COLO829 (cell line): ENCODE results near the gene GFPT2.

Source experiments
- DNase-seq: peaks from one replicate; pipeline ENCODE4 v3.0.0; 2012; ENCODE audit warnings: low spot score

The GFPT2 gene

DNA sequence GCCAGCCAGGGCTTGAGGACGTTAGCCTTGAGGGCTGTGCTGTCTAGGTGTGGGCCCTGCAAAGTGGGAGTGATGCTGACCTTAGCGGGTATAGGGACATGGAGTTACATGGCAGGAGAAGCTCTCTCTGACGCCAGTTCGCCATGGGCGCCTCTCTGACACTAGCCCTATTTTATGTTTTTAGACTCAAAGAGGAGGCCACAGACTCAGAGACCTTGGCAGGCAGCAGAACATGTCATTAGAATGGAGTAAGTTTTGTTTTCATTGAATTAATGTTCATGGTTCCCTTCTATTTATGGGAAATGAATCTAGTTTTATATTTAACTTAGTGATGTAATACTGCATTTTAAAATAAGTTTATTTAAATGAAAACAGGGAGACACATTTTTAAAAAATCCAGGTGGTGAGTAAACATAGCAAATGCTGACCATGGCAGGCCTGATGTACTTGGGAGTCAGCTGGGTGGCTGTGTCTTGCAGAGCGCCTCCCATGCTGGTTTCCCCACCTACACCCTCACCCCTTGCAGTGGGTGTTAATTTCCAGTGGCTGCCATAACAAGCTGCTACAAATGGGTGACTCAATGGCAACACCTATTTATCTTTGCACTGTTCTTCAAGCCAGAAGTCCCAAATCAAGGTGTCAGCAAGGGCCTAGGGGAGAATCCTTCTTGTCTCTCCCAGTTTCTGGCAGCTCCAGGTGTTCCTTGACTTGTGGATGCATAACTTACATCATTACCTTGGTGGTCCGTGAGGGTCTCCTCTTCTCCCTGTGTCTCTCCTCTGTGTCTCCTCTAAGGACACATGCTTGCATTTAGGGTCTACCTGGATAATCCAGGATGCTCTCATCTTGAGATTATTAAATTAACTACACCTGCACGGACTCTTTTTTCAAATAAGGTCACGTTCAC is 25.6 kb upstream of the GFPT2 start:
- DNase-seq, result no peak

DNA sequence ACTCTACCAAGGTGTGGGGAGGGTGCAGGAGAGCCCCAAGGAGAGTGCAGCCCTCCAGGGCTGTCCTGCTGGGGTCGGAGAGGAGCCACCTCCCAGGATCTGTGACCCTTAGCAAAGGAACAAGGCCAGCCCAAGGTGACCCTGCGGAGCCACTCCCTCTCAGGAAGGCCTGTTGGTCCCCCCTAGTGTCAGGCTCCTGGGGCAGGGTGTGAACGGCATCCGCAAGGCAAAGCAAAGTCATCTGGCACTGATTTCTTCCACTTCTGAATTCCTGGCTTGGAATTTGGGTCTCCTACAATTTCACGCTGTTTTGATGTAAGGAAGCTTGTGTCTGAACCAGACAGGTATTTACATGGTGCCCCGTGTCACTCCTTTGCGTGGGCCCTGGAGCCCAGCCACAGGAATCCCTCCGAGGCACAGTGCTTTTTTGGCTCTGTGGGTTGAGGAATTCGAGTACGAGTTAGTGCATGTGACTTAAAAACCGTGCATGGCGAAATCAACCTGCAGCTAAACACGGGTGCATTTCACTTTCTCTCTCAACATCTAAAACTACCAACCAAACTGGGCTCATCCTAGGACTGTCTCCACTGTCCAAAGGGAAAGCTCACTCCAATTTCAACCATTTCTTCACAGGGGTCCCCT is 24.5 kb upstream of the GFPT2 start:
- no peak for DNase-seq

DNA sequence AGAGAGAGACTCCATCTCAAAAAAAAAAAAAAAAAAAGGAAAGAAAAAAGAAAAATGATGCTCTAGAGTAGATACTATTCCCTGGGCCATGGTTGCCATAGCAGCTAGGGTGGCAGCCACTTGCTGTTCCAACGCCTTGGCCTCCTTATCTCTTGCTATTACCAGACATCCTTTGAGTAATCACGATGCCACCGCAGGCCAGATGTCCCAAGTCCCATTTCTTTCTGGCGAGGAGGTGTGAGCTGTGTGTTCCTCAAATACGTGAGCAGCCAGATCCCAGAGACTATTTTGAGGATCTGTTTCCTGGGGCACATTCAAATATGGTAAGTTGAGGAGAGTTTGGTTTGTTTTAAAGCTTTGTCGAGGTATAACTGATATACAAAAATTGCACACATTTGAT is 23.4 kb upstream of the GFPT2 start:
- no peak for DNase-seq

DNA sequence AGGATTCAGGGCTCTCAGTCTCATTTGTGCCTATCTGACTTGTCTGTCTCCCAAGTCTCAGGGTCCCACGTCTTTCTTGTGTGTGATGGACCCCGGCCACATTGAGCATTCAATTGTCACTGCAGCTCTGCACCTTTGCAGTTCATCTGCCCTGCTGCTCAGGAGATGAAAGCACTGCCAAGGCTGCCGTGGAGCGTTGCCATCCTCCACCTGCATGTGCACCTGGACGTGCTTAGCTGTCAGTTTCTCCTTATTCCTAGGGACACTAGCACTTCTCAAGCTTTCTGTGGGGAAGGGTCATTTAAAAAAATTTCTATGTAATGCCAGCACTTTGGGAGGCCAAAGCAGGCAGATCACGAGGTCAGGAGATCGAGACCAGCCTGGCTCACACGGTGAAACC is 22.8 kb upstream of the GFPT2 start:
- no peak for DNase-seq

DNA sequence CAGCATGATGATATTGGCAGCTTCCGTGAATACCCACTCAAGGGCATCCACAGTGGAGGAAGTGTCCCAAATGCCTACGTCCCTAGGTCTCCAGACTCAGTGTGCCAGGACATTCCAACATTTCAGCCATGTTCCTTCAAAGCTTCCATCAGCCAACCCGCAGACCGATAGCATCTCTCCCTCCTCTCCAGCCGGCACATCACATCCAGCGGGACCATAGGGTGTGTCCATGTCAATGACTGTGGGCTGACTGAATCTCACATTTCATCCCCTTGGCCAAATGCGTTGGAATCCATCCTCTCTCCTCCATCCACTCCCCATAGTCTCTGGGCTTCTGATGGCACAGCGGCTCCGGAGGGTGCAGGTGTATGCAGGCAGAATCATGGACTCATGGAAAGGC is 22.2 kb upstream of the GFPT2 start:
- no peak for DNase-seq

DNA sequence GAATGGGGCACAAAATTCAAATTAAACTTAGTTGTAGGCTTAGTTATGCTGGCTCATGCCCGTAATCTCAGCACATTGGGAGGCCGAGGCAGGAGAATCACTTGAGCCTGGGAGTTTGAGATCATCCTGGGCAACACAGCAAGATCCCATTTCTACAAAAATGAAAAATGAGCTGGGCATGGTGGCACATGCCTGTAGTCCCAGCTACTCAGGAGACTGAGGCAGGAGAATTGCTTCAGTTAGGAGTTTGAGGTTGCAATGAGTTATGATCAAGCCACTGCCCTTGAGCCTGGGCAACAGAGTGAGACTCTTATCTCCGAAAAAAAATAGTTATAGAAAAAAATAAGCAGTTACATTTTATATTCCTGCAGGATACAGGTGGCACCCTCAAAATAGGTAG is 20.7 kb upstream of the GFPT2 start:
- DNase-seq, result no peak

DNA sequence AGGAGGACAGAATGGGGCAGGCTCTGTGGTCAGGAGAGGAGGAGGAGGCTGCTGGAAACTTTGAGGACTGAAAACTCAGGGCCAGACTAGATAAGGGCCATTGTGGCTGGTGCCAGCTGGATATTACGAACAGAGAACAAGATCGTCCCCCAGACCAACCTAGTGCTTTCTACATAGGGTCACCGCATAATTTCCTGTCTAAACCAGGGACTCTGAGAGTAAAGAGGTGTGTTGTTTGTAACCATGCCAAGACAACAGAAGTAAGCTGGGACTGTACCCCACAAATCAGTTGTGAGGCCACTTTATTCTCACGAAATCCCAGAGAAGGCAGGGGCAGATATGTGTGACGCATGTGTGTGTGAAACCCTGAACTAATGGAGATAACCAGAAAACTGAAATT is 20.3 kb upstream of the GFPT2 start:
- DNase-seq, result no peak

DNA sequence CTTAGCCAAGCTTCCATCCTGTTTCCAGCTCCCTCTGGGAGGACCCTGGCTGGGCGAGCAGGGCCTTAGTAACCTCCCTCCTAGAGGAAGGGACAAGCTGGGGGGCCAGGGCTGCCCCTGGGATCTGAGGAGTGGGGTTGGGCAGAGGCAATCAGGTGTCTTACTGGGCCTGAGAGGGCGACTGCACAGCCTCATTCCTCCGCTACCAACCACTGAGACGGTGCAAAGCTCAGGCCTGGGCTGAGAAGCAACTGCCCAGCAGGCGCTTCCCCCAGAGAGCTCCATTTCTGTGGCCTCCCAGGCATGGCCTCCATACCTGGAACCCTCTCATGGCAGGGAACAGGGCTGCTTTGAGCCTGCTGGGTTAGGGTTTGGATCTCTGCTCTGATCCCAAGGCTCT is 18.8 kb upstream of the GFPT2 start:
- DNase-seq, result no peak

DNA sequence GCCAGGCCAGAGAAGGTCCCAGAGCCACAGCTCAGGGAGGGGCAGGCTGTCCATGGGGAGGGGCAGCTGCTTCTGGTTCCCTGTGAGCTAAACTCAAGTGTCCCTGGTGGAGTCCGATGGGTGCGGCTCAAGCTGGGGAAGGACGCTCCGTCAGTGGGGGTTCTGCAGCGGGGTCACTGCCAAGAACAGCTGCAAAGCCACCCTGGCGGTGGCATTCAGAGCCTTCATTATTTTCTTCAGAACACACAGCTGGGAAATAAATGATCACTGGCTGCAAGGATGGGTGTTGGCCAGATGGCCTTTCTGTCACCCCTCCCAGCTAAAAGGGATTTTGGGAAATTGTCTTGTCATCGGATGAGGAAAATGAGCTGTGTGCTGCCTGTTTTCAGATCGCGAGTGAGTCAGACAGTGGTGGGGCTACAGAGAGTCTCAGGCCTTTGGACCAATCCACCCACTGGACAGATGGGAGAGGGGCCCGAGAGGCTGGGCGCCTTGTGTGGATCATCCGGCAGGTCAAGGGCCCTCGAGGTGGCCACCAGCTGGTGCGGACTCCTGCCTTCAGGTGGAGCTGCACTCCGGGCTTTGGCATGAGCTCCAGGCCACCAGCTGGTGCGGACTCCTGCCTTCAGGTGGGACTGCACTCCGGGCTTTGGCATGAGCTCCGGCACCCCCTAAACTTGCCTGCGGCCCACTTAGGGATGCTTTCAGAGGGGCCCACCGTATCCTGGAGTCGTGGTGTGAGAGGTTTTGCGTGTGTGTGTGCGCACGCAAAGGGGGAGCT is 17.9 kb upstream of the GFPT2 start:
- DNase-seq, result no peak

DNA sequence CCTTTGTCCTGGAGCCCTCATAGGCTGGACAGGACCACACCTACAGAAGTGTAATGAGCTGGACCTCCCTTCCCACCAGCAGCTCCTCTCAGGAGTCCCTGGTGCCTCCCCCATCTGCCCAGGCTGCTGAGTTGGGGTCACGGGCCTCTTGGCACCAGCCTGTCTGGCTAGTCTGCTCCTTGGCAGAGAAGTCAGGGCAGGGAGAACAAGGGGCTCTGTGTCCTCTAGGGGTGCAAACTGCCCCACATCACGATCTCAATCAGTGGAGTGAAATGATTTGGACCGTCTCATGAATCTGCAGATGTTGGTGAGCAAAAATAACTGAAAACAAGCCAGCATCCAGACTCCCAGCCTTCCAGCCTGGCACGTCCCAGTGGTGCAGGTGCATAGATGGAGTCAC is 14.9 kb upstream of the GFPT2 start:
- DNase-seq, result no peak

DNA sequence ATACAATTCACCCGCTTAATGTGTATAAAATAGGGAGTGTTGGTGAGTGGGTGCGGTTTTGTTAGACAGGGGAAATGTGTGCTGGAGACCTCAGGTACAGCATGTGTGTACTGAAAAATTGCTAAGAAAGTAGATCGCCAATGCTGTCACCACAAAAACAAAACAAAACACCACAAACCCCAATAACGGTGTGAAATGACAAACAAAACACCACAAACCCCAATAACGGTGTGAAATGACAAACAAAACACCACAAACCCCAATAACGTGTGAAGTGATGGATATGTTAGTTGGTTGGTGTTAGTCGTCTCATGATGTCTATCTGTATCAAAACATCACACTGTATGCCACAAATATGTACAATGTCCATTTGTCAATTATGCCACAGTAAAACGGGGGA is 14.2 kb upstream of the GFPT2 start:
- no peak for DNase-seq

DNA sequence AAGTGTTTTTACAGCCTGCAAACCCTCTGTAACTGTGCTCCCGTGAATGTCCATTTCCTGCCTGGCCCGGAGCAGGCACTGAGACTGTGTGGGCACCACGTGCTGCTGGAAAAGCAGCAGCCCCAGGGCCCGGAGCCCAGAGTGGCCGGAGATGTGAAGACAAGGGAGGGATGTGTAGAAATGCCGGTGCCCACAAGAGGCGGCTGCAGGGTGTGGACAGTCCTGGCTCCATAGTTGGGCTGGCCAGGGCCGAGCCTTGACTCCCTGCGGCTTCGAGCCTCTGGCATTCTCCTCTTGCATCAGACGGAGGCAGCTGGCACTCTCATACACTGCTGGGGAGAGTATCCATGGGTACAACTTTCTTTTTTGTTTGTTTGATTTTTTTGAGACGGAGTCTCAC is 13.2 kb upstream of the GFPT2 start:
- no peak for DNase-seq

DNA sequence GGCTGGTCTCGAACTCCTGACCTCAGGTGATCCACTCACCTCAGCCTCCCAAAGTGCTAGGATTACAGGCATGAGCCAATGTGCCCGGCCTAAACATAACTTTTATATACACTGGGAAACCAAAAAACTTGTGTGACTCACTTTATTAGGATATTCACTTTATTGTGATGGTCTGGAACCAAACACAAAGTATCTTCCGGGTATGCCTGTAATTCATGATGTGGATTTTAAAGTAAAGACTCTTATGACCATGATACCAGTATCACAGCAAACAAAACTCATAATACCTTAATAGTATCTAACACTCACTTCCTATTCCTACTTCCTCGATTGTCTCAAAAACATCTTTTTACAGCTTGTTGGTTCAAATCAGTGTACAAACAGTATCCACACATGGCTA is 12.7 kb upstream of the GFPT2 start:
- no peak for DNase-seq

DNA sequence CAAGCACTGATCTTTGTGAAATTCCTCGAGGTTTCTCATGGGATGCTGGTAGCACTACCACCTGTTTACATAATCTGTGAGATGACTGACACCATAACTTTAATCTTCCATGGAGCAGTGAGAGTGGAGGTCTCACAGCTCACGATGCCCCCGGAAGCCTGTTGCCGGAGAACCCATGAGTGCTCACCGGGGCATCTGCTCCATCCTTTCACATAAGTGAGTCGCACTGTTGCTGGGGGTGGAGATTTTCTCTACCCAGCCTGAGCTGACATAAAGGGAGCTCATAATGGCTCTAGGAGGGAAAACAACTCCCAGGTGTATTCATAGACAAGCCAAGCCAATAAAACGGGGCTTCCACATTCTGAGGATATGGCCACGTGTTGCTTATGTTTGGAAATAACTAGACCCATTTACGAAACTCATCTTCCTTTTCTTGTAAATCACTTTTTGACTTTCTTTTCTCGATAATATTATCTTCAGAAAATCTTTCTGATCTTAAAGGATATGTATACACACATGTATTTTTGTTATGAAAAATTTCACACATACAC is 11.2 kb upstream of the GFPT2 start:
- no peak for DNase-seq

DNA sequence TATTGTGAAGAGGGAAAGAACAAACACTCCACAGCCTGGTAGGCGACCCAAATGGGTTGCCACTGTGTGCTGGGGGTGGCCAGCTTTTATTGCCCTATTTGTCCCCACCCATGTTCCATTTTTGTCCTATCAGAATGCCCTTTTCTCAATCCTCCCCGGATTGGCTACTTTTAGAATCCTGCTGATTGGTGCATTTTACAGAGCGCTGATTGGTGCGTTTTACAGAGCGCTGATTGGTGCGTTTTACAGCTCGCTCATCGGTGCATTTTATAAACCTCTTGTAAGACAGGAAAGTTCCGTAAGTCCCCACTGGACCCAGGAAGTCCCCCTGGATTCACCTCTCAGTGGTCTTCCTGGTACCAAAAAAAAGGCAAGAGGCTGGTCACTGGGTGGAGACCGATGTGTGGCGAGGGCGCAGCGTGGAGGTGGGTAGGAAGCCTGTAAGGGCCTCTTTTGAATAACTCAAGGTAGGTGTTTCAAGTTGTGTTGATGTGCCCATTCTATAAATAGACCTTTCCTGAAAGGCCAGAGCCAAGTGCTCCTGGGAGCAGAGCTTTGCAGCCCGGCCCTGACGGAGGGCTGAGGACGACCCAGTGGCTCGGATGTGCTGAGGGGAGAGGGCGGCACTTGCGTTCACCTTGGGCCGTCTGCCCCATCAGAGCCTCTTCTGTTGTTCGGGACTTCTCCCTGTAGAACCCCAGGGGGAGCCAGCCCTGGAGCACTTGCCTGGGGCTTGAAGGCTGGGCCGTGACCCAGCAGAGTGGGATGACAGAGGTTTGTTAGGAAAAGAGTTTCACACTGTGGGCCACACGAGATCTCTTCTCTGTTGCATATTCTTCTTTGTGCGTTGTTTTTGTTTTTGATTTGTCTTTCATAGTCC is 7.2 kb upstream of the GFPT2 start:
- DNase-seq, result no peak

DNA sequence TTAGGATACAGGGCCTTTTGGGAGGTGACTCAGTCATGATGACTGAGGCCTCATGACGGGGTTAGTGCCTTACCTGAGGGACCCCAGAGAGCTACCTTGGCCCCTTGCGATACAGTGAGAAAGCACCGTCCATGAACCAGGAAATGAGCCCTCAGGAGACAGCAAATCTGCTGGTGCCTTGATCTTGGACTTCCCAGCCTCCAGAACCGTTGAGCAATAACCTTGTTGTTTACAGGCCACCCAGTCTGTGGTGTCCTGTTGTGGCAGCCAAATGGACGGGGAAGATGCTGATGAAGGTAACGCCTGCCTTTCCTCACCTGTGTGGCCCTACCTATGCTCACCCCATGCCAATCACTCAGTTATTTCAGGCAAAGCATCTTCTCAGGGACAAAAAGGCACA is 5.6 kb upstream of the GFPT2 start:
- no peak for DNase-seq

DNA sequence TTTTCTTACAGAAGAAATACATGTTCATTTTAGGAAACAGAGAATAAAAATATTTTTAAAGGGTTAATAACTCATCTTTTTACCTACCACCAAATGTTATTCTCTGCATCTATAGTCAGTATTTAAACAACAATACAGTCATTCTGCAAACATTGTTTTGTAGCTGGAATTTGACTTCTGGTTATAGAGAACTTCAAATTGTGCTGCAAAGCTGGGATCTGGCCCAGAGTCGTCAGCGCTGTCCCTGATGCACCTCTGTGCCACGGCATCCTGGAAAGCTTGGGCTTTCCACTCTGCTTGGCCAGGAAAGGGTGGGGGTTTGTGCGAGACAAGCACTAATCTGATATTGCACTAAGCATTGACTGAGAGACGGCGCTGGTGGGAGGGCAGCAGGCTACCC is 5.0 kb upstream of the GFPT2 start:
- no peak for DNase-seq

DNA sequence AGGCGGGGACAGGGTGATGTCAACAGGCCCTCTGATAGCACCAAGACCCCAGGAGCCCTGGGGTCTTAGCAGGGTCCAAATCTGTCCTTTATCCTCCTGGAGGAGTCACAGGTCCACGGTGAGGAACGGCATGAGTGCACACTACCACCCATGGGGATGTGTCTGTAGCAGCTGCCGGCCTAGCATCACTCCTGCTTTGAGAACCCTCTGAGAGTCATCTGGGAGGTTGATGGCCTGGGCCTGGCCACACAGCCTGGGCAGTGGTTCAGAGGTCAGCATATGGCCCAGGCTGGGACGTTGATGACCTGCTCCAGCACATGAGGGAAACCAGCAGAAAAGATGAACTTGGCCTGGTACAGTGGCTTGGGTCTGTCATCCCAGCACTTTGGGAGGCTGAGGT is 1.8 kb upstream of the GFPT2 start:
- DNase-seq, result no peak

DNA sequence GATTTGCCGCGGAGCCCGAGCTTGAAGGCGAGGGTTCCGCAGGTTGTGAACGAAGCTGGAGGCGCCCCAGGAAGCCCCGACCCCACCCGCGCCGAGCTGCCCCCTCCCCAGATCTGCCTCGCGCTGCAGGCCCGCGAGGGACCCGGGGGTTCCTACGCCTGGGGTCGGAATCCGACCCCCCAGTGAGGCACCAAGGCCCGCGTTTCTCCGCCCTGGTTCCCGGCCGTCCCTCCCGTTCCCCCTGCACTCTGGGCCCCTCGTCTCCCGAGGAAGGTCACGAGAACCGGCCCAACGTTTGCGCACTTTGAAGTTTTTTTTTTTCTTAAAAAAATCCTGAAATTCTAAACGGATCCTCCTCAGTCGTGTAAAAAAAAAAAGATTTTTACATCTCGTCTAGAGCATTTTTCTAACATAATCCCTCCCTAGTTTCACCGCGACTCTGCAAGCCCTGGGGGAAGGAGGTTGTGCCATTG is 880 bp upstream of the GFPT2 start:
- DNase-seq, result no peak

DNA sequence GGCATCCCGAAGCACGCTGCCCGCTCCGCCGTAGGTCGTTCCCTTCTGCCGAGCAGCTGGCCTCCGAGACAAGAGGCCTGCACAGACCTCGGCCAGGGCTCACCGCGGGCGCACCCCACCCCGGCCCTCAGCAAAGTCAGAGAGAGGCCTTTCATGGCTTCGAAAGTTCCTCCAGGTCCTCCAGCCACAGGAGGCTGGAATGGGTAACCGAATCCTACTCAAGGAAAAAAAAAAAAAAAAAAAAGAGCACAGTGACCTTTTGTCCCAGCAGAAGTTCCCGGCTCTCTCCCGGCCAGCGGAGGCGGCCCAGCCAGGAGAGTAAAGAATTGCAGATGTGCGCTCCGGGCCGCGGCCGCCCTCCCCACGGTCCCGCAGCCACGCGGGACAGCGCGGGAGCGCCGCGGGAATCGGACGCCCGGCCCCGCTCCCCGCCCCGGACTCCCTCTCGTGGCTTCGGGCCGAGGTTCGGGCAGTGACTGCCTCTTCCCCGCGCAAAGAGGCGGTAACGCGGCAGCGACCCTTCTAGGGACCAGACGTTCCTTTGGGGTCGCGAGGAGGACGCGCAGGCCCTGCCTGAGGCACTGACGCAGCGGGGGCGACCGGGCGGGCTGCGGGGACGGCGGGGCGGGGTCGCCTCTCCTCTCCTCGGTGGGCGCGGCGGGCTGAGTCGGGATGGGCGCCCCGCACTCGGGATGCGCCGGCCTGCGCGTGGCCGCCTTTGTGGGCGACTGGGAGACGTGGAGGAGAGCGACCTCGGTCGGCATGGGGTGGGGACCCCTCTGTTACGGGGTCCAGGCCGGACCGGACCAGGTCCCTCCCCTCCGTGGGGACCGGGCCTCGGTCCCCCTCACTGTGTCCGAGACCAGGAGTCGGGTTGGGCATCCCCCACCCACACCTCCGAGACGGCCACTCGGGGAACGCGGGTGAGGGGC is 754 bp downstream of the GFPT2 start:
- DNase-seq, result peak; percentile 28
